GM23338 (cell line): Measurements from ENCODE around the gene ZNF286A. TPM values are rescaled to one million over a fixed set of nuclear protein-coding genes. Genes with fewer than 3 reads are reported as not detected.
"Not testable (repeated sequence)": the region's sequence is repeated elsewhere in the genome, so short reads cannot be mapped to it uniquely, and the experiment has no call there.

ENCODE experiments used
- ATAC-seq: fragments of 200-7000 bp; cut with Tn5 transposase; 3 replicates; pipeline ENCODE4 v1.9.1; 2020
- DNase-seq: peaks from one replicate; pipeline ENCODE4 v3.0.0-alpha.2; 2015; ENCODE audit warnings: low spot score
- H2AFZ ChIP-seq: fragments of 200-600 bp; sonication (generic); 2 replicates; pipeline ENCODE4 v1.8.0; 2016; ENCODE audit warnings: antibody characterized with exemption, mild to moderate bottlenecking, moderate library complexity
- H3F3A ChIP-seq: fragments of 200-600 bp; sonication (generic); replicated peaks from 2 replicates; pipeline ENCODE4 v1.8.0; 2017; ENCODE audit warnings: antibody characterized with exemption, mixed run types, low read depth
- H3K27ac ChIP-seq: fragments of 200-600 bp; sonication (generic); 2 replicates; pipeline ENCODE4 v1.6.1; 2016; ENCODE audit warnings: low read depth
- H3K27me3 ChIP-seq: fragments of 200-600 bp; sonication (generic); 2 replicates; pipeline ENCODE4 v1.8.0; 2016; ENCODE audit warnings: mild to moderate bottlenecking, mixed run types, moderate library complexity; ENCODE audit not compliant: insufficient read depth
- H3K36me3 ChIP-seq: fragments of 200-600 bp; sonication (generic); 2 replicates; pipeline ENCODE4 v1.8.0; 2016; ENCODE audit warnings: mild to moderate bottlenecking; ENCODE audit not compliant: insufficient read depth
- H3K4me1 ChIP-seq: fragments of 200-600 bp; sonication (generic); 2 replicates; pipeline ENCODE4 v1.8.0; 2016; ENCODE audit warnings: mild to moderate bottlenecking, moderate library complexity; ENCODE audit not compliant: insufficient read depth
- H3K4me2 ChIP-seq: fragments of 200-600 bp; sonication (generic); 2 replicates; pipeline ENCODE4 v1.7.1; 2017; ENCODE audit warnings: mixed run types
- H3K4me3 ChIP-seq: fragments of 200-600 bp; sonication (generic); 2 replicates; pipeline ENCODE4 v1.6.1; 2016; ENCODE audit warnings: mixed run types
- H3K79me2 ChIP-seq: fragments of 200-600 bp; sonication (generic); replicated peaks from 2 replicates; pipeline ENCODE4 v1.8.0; 2017; ENCODE audit warnings: mild to moderate bottlenecking; ENCODE audit not compliant: insufficient read depth
- H3K9me2 ChIP-seq: fragments of 200-600 bp; sonication (generic); 2 replicates; pipeline ENCODE4 v1.8.0; 2017; ENCODE audit not compliant: insufficient read depth
- H4K20me1 ChIP-seq: fragments of 200-600 bp; sonication (generic); replicated peaks from 2 replicates; pipeline ENCODE4 v1.8.0; 2017; ENCODE audit warnings: mild to moderate bottlenecking; ENCODE audit not compliant: insufficient read depth
- H3K27ac Mint-ChIP-seq: 2 replicates; pipeline ENCODE4 v1.8.0; 2020; ENCODE audit warnings: inconsistent platforms, mild to moderate bottlenecking, moderate library complexity, mixed read lengths
- H3K27me3 Mint-ChIP-seq: 3 replicates; pipeline ENCODE4 v1.8.0; 2022; ENCODE audit warnings: low read depth, mild to moderate bottlenecking, moderate library complexity, mixed read lengths, inconsistent platforms; ENCODE audit not compliant: insufficient read depth, poor library complexity
- H3K36me3 Mint-ChIP-seq: 3 replicates; pipeline ENCODE4 v1.8.0; 2021; ENCODE audit warnings: low read depth, mild to moderate bottlenecking, inconsistent platforms, moderate library complexity, mixed read lengths
- H3K4me1 Mint-ChIP-seq: 3 replicates; pipeline ENCODE4 v1.8.0; 2020; ENCODE audit warnings: mild to moderate bottlenecking, inconsistent platforms, mixed read lengths
- H3K4me3 Mint-ChIP-seq: 3 replicates; pipeline ENCODE4 v1.8.0; 2021; ENCODE audit warnings: moderate library complexity, mild to moderate bottlenecking, inconsistent platforms, mixed read lengths
- H3K9me3 Mint-ChIP-seq: 3 replicates; pipeline ENCODE4 v1.8.0; 2020; ENCODE audit warnings: moderate library complexity, mild to moderate bottlenecking, inconsistent platforms, mixed read lengths
- polyA plus RNA-seq: library from polyadenylated mRNA; unstranded; fragments of >200 nt; fragmentation: Nextera tagmentation; extraction: Ambion mirVana; gene quantifications from 2 replicates; pipeline ENCODE4 v1.2.1, GENCODE V29; 2016
- total RNA-seq: library from RNA; depleted of rRNA; stranded (reverse); fragments of >200 nt; shearing (Covaris generic); gene quantifications from 2 replicates; pipeline ENCODE4 v1.2.3, GENCODE V29; 2014

The ZNF286A gene
- total and polyA plus RNA-seq, 2 experiments from 2014 or later = 44.8 to 93.4 TPM

DNA sequence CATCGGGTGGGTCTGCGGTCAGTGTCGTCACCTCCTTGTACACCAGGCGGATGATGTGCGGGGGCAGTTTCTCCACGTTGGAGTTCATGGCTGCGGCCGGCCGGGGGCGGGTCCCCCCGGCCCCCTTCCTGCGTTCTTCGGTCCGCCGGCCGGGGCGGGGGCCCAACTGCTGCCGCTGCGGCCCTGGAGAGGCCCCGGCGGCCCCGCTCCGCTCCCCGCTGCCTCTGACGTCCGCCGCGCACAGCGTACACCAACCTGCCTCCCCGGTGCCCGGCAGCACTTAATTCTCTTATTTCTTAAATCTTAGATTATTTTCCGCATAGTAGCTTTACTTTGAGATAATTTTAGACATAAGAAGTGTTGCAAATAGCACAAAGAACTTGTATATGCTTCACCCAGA, 5.3 kb downstream of the ZNF286A start:
- not testable (repeated sequence) for ATAC-seq, H3K27ac Mint-ChIP-seq, H3K4me1 Mint-ChIP-seq, H3K27ac ChIP-seq, H3K4me3 Mint-ChIP-seq, H3K27me3 ChIP-seq, H3K4me2 ChIP-seq, H2AFZ ChIP-seq, H3K27me3 Mint-ChIP-seq, H3K4me1 ChIP-seq, H3K4me3 ChIP-seq, H4K20me1 ChIP-seq, H3K9me2 ChIP-seq, H3F3A ChIP-seq, DNase-seq
- Histone ChIP-seq H3K36me3 (peaks cover 50% of the 10 kb centered on the region), H3K79me2 (peaks cover 31% of the 10 kb centered on the region)
- Mint-ChIP-seq H3K36me3 (peaks cover 85% of the 10 kb centered on the region), H3K9me3 (peaks cover 41% of the 10 kb centered on the region)

DNA sequence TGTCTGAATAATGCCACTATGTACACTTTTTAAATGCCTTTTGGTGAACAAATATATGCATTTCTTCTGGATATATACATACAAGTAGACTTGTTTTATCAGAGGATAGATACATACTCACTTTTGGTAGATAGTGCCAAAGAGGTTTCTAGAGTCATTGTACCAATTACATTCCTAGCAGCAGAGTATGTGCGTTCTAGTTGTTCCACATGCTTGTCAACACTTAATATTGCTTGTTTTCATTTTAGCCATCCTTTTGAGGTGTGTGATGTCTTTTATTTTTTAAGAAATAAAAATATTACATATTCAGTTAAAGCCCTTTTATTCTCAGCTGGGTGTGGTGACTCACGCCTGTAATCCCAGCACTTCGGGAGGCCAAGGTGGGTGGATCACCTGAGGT, 9.3 kb downstream of the ZNF286A start:
- H3F3A ChIP-seq, DNase-seq, H3K27me3 Mint-ChIP-seq, H3K4me1 ChIP-seq, H4K20me1 ChIP-seq, H3K27me3 ChIP-seq, H3K27ac ChIP-seq, H3K27ac Mint-ChIP-seq, H3K4me2 ChIP-seq, H3K9me2 ChIP-seq, H3K4me3 ChIP-seq, H2AFZ ChIP-seq, ATAC-seq, H3K4me3 Mint-ChIP-seq, H3K4me1 Mint-ChIP-seq: not testable (repeated sequence)
- peaks cover 95% of the 10 kb centered on the region for H3K36me3 Mint-ChIP-seq
- Histone ChIP-seq H3K36me3 (peaks cover 76% of the 10 kb centered on the region), H3K79me2 (peaks cover 23% of the 10 kb centered on the region; the same call in 1 of the 2 replicates)
- H3K9me3 Mint-ChIP-seq = peaks cover 69% of the 10 kb centered on the region

DNA sequence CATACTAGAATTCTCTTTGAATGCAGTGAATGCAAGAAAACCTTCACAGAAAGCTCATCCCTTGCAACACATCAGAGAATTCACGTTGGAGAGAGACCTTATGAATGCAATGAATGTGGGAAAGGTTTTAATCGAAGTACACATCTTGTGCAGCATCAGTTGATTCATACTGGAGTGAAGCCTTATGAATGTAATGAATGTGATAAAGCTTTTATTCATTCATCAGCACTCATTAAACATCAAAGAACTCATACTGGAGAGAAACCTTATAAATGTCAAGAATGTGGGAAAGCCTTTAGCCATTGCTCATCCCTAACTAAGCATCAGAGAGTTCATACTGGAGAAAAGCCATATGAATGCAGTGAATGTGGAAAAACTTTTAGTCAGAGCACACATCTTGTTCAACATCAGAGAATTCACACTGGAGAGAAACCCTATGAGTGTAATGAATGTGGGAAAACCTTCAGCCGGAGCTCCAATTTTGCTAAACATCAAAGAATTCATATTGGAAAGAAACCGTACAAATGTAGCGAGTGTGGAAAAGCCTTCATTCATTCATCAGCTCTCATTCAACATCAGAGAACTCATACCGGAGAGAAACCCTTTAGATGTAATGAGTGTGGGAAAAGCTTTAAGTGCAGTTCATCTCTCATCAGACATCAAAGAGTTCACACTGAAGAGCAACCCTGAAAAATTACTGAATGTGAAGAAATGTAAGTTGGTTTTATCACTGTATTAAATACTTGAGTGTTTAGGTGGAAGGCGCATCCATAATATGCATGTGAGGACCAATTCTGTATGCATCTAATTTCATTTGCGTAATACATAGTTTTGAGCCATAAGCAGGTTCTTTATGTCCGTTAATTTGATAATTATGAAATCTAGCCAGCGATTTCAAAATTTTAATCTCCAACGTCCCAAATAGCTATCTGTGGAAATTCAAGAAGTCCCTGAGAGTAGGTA, 17.3 kb downstream of the ZNF286A start:
- not testable (repeated sequence) for H3K4me1 Mint-ChIP-seq, H3K9me2 ChIP-seq, H3K4me3 ChIP-seq, H3K4me2 ChIP-seq, DNase-seq, H3K79me2 ChIP-seq, H4K20me1 ChIP-seq, H3K27me3 ChIP-seq, H3K27ac ChIP-seq, H3K27me3 Mint-ChIP-seq, H3K4me3 Mint-ChIP-seq, H3K27ac Mint-ChIP-seq, H3F3A ChIP-seq, ATAC-seq, H2AFZ ChIP-seq, H3K4me1 ChIP-seq
- peaks cover 88% of the 10 kb centered on the region for H3K36me3 Mint-ChIP-seq
- peaks cover 81% of the 10 kb centered on the region for H3K9me3 Mint-ChIP-seq
- H3K36me3 ChIP-seq = peaks cover 48% of the 10 kb centered on the region

GRCh38 chr17:15730535-15730934, 31.0 kb downstream of the ZNF286A start:
- not testable (repeated sequence) for H3K4me3 ChIP-seq, H2AFZ ChIP-seq, DNase-seq, H3K36me3 Mint-ChIP-seq, H3K4me1 ChIP-seq, H3K27ac ChIP-seq, H3F3A ChIP-seq, H3K27ac Mint-ChIP-seq, H3K4me1 Mint-ChIP-seq, H3K9me3 Mint-ChIP-seq, H3K9me2 ChIP-seq, H4K20me1 ChIP-seq, H3K4me3 Mint-ChIP-seq, H3K27me3 ChIP-seq, ATAC-seq, H3K4me2 ChIP-seq, H3K36me3 ChIP-seq, H3K79me2 ChIP-seq, H3K27me3 Mint-ChIP-seq

DNA sequence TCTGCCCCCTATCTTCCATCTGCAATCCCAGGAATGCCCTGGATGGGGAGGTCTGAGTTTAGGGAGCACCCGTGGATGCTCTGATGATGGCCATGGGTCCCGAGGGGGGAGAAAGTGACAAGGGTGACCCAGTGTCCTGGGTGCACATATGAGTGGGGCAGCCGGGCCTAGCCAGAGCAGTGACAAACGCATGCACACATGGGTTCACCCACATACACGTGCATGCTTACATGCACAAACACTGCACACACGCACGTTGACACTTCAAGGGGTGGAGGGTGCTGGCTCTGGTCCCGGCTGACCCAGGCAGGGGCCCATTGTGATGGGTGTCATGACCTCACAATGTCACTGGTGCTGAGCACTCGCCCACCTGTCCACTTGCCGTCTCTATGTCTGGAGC, 32.3 kb downstream of the ZNF286A start, which contains the start of gene TBC1D26:
Gene TBC1D26, plus strand, starts transcription at position 384 of the 400 bp plus-strand sequence. CDS start 3,066 bp downstream, outside the sequence.
- H2AFZ ChIP-seq, H3K36me3 Mint-ChIP-seq, H3K4me1 ChIP-seq, H3K36me3 ChIP-seq, H3K4me2 ChIP-seq, H3K27ac ChIP-seq, H3K27me3 ChIP-seq, H3K4me1 Mint-ChIP-seq, H3K4me3 ChIP-seq, H4K20me1 ChIP-seq, H3K9me3 Mint-ChIP-seq, H3K27me3 Mint-ChIP-seq, H3K79me2 ChIP-seq, DNase-seq, H3K4me3 Mint-ChIP-seq, ATAC-seq, H3K9me2 ChIP-seq, H3F3A ChIP-seq, H3K27ac Mint-ChIP-seq: not testable (repeated sequence)

DNA sequence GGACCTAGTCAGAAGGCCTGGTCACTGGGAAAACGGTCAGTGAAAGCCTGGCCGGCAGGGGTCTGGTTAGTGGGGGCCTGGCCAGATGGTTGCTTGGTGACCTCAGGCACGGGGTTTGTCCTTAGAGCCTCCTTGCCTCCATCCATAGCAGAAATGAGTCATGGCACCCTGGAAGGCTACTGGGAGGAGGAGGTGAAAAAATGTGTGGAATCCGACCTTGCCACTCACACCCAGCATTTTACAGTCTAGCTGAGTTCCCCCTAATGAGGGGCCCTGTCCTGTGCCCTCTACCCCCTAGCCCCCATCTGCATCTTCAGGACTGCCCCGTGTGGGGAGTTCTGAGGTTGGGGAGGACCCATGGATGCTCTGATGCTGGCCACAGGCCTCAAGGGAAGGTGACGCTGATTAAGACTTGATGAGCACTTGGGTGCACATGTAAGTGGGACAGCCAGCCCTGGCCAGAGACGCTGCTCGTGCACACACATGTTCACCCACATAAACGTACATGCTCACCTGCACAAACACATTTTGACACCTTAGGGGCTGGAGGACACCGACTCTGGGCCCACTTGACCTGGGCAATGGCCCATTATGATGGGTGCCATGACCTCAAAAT, 33.7 kb downstream of the ZNF286A start:
- H3K27me3 ChIP-seq, H3F3A ChIP-seq, H3K27ac Mint-ChIP-seq, DNase-seq, H4K20me1 ChIP-seq, H3K4me3 Mint-ChIP-seq, H3K36me3 ChIP-seq, H3K27me3 Mint-ChIP-seq, H2AFZ ChIP-seq, H3K4me1 Mint-ChIP-seq, H3K27ac ChIP-seq, H3K4me3 ChIP-seq, H3K9me3 Mint-ChIP-seq, H3K36me3 Mint-ChIP-seq, H3K9me2 ChIP-seq, H3K4me1 ChIP-seq, H3K4me2 ChIP-seq, H3K79me2 ChIP-seq, ATAC-seq: not testable (repeated sequence)
